Cerebellar nuclear complex (tissue), 1 donor: Measurements from ENCODE around the gene OR8A1.
"Not testable (repeated sequence)": the region's sequence is repeated elsewhere in the genome, so short reads cannot be mapped to it uniquely, and the experiment has no call there.

ENCODE experiments used
- DNase-seq, 2 experiments: peaks; one replicate each; lab custom pipeline; 2025; lab: John Stamatoyannopoulos, UW

The OR8A1 gene

GRCh38 chr11:124595302-124595701, 25.5 kb downstream of the OR8A1 start:
- DNase-seq: no peak

DNA sequence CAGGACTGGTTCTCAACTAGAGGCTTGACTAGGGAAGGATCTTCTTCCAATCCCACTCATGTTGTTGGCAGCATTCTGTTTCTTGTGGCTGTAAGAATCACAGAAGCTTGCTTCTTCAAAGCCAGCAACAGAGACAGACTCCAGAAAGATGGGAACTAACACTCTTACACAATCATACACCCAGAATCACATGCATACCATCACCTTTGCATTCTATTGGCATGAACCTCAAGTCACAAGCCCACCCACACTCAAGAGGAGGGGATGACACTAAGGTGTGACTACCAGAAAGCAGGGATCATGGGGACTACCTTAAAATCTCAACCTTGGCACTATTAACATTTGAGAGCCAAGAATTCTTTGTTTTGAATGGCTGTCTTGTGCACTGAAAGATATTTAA, 27.8 kb downstream of the OR8A1 start:
- DNase-seq: no peak

DNA sequence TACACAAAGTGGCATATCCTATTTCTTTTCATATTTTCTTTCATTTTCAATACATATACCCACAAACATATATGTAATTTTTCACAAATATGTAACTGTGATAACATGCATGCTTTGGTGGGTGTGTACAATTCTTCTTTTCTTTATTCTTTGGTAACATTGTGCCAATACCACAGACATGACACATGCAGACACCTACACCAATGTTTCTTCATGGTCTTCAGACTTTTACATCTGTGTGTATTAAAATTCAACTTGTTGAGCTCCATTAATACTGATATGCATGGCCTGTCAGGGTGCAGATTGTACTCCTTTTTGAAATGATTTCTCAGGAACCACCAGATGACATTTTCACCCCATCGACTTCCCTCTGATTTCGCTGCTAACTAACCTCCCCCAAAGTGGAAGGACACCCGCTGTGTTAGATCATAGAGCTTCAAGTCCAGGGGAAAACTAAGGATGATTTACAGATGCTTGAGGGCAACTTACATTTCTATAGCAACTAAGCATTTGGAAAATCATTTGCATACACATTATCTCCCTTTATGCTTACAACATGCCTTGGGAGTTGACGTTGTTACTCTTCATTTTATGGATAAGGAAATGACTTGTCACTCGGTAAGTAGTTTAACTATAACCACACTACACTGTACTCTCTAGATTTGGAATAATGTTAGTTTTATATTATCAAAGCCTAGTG, 31.0 kb downstream of the OR8A1 start:
- no peak for DNase-seq

- no peak for DNase-seq
Observed at GRCh38 chr11:124602193-124602592, 32.4 kb downstream of the OR8A1 start.

- DNase-seq: not testable (repeated sequence)
Observed at GRCh38 chr11:124602723-124603122, 32.9 kb downstream of the OR8A1 start.

GRCh38 chr11:124605719-124606118, 35.9 kb downstream of the OR8A1 start:
- DNase-seq: no peak

DNA sequence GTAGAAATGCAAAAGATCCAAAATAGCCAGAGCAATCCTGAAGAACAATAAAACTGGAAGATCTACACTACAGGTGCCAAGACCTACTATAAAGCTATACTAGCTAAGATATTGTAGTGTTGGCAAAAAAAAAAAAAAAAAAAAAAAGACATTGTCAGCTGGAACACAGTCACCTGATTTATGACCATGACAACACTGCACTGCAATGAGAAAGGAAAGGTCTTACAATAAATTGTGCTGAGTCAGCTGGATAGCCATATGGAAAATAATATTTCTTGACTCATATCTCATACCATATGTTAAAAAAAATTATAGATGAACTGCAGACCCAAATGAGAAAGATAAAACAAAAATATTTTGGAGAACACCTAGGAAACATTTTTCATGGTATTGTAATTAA, 38.4 kb downstream of the OR8A1 start:
- DNase-seq: no peak

- no peak for DNase-seq
Observed at GRCh38 chr11:124610295-124610694, 40.5 kb downstream of the OR8A1 start.

- no peak for DNase-seq
Observed at GRCh38 chr11:124611064-124611463, 41.3 kb downstream of the OR8A1 start, which contains the start of gene PANX3. PANX3 (plus strand) TSS chr11:124611428; CDS start chr11:124611557, 129 bp downstream.

- no peak for DNase-seq
Observed at GRCh38 chr11:124612045-124612444, 42.2 kb downstream of the OR8A1 start.

DNA sequence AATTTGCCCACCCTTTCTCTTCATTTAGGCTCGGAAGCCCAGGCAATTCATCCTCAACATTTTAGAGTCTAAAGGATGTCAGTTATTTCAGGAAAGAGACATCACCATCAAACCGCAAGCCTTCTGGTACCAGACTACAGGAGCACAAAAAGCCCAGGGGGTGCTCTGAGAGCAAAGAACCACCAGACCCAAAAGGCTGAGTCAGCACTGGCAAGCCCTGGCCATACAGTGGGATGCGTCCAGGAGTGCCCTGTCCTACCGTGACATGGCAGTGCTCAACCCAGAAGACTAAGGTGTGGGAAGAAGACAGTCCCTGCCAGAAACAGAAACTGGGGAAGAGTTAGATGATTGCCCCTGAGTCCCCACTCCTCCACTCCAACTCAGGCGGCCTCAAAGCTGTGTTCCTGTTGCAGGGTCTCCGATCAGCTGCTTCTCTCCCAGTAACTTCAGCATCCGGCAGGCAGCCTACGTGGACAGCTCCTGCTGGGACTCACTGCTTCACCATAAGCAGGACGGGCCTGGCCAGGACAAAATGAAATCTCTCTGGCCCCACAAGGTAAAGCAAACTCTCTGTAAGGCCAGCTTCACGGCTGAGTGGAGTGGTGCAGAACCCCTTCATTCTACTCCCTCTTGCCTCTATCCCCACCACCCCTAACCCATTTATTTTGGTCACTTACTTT, 42.9 kb downstream of the OR8A1 start:
- DNase-seq: no peak

- DNase-seq: no peak
Observed at GRCh38 chr11:124618863-124619262, 49.1 kb downstream of the OR8A1 start.
